Activated CD4-positive, alpha-beta T cell treated with anti-CD3 and anti-CD28 coated beads, Interleukin-2, amount 50 U/mL, for 4 hours (primary cell): Measurements from ENCODE around the gene ZNF148.

Source experiments
- DNase-seq, 2 experiments: peaks; one replicate each; pipeline ENCODE4 v3.0.0-alpha.2; 2020

The ZNF148 gene

GRCh38 chr3:125267460-125267859, 107.7 kb downstream of the ZNF148 start:
- DNase-seq = no peak

- no peak for DNase-seq
These were observed 108.2 kb downstream of the ZNF148 start for GRCh38 chr3:125266971-125267370.

- no peak for DNase-seq
These were observed 113.0 kb downstream of the ZNF148 start for GRCh38 chr3:125262161-125262560.

- no peak for DNase-seq
These were observed 114.1 kb downstream of the ZNF148 start for GRCh38 chr3:125261031-125261430.

- no peak for DNase-seq
These were observed 115.0 kb downstream of the ZNF148 start for GRCh38 chr3:125260158-125260557.

GRCh38 chr3:125257536-125257935, 117.6 kb downstream of the ZNF148 start:
- DNase-seq = no peak

GRCh38 chr3:125256675-125257074, 118.5 kb downstream of the ZNF148 start:
- DNase-seq = no peak

GRCh38 chr3:125250973-125251372, 124.2 kb downstream of the ZNF148 start:
- no peak for DNase-seq

GRCh38 chr3:125246237-125246636, 128.9 kb downstream of the ZNF148 start:
- DNase-seq = no peak

- no peak for DNase-seq
These were observed 129.6 kb downstream of the ZNF148 start for GRCh38 chr3:125245521-125245920.

- no peak for DNase-seq
These were observed 134.6 kb downstream of the ZNF148 start for GRCh38 chr3:125240496-125240895.

- DNase-seq = no peak
These were observed 135.9 kb downstream of the ZNF148 start for GRCh38 chr3:125239266-125239665.

- no peak for DNase-seq
These were observed 136.4 kb downstream of the ZNF148 start for GRCh38 chr3:125238759-125239158.

GRCh38 chr3:125236331-125236903, 138.7 kb downstream of the ZNF148 start:
- no peak for DNase-seq

- no peak for DNase-seq
These were observed 140.3 kb downstream of the ZNF148 start for GRCh38 chr3:125234831-125235230.

- DNase-seq = no peak
These were observed 142.7 kb downstream of the ZNF148 start for GRCh38 chr3:125232401-125232800.

- no peak for DNase-seq
These were observed 143.2 kb downstream of the ZNF148 start for GRCh38 chr3:125231895-125232294.

- no peak for DNase-seq
These were observed 145.4 kb downstream of the ZNF148 start for GRCh38 chr3:125229707-125230106.

- no peak for DNase-seq
These were observed 146.0 kb downstream of the ZNF148 start for GRCh38 chr3:125229168-125229567.

- no peak for DNase-seq
These were observed 153.3 kb downstream of the ZNF148 start for GRCh38 chr3:125221831-125222230.

- DNase-seq = no peak
These were observed 154.2 kb downstream of the ZNF148 start for GRCh38 chr3:125220727-125221429.

- DNase-seq = no peak
These were observed 154.9 kb downstream of the ZNF148 start for GRCh38 chr3:125220183-125220582.

GRCh38 chr3:125219261-125219701, 155.8 kb downstream of the ZNF148 start:
- no peak for DNase-seq

GRCh38 chr3:125214738-125215137, 160.4 kb downstream of the ZNF148 start:
- DNase-seq = no peak
